Putamen (tissue), 1 donor: ENCODE data around the gene SOX3.

Experiments
- DNase-seq: peaks from one replicate; pipeline ENCODE4 v3.0.0-alpha.2; 2016; ENCODE audit warnings: low spot score

Gene SOX3

DNA sequence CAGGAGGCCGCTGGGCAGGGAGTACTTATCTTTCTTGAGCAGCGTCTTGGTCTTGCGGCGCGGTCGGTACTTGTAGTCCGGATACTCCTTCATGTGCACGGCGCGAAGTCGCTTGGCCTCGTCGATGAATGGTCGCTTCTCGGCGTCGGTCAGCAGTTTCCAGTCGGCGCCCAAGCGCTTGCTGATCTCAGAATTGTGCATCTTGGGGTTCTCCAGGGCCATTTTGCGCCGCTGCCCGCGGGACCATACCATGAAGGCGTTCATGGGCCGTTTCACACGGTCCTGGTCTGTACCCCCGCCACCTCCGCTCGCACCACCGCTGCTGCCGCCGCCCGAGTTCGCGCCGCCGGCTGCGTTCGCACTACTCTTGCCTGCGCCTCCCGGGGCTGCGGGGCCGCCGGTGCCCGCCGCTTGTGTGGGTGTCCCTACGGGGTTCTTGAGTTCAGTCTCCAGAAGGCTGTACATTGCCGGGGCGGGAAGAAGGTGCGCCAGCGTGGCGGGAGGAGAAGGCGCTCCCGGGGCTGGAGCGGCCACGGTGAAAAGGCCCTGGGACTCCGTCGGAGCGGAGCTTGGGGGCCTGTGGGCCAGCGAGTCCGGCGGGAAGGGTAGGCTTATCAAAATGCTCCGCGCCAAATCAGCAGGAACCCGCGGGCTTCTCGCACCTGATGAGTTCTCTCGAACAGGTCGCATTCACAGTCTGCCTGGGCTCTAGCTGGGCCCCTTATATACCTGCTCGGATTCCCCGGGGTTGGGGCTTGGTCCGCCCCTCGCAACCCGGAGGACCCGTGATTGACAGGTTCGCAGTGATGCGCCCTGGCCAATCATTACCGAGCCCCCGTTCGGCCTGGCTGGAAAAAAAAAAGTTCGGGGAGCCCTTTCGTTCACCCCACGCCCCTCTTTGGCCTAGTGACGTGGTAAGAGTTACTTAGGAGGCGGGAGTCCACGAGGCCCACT is at the start of gene SOX3:
SOX3 (minus strand) TSS at position 699 of the 954 bp plus-strand sequence; CDS start at position 690, 9 bp downstream.
- no peak for DNase-seq

DNA sequence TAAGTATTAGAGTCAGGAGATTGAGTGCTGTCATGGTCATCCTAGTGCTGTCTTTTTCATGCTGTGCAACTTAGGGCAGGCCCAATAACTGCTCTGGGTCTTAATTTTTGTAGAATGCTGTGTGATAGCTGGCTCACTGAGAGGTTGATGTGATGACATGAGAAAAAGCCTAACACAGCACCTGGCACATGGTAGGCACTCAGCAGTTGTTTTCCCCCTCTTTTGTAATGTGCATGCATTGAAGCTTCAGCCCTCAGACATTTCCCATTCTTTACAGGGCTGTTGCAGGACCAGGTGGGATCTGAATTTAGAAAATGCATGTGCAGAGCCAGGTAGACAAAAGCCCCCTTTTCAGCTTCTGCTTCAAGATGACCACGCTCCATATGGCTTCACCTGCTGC is 44.1 kb upstream of the SOX3 start:
- DNase-seq = no peak

DNA sequence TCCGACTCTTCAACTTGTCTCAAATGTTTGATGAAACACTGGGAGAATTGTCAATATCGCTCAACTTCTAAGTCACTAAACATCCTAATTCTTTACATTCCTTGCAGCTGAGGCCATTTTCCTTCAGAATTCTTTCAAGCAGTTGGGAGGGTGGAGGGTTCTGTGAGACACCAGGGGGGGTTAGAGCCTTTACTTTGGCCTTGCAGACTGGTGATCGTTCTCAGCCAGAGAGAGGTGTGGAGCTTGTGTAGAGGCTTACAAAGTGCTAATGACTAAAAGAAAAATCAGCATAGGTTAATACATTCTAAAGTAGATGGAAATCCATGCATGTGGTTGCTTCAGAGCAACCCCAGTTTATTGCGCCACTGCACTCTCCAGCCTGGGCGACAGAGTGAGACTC is 21.3 kb upstream of the SOX3 start:
- DNase-seq = no peak

DNA sequence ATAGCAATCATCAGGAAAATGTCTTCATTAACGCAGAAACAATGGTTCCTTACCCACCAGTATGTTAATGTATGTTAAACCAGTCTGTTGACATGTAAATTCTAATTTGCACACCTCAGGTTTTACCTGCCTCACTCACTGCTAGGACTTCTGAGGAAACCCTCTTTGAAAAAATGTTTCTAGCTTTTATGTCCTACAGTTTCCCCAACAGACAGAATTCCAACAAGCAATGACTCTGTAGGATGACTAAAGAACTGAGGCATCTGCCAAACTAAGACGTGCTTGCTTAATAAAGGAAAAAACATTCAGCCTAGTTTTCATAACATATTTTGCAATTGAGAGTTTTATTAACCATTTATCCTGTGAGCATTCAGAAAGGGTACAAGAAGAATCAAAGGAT is 20.6 kb upstream of the SOX3 start:
- no peak for DNase-seq

DNA sequence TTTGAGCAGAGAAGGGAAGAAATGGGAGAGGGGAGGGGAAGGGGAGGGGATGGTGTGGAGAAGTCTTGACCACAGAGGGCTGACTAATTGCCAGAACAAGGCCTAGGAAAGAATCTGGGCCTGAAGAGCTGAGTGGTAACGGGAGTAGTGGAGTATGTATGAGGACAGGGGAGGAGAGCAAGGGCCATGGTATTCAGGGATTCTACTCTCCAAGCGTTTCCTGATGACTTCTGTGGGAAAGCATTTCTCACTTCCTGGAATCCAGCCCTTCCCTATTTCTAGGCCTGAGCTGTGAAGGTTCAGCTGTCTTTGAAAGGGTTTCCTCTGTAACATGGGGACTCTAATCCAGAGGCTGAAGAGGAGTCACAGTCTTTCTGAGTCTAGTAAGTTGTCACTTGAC is 19.7 kb upstream of the SOX3 start:
- no peak for DNase-seq

GRCh38 chrX:140521393-140521792 is 16.5 kb upstream of the SOX3 start:
- no peak for DNase-seq

GRCh38 chrX:140514554-140514953 is 9.7 kb upstream of the SOX3 start:
- DNase-seq = no peak

- no peak for DNase-seq
Observed at GRCh38 chrX:140510895-140511295, 6.0 kb upstream of the SOX3 start.

DNA sequence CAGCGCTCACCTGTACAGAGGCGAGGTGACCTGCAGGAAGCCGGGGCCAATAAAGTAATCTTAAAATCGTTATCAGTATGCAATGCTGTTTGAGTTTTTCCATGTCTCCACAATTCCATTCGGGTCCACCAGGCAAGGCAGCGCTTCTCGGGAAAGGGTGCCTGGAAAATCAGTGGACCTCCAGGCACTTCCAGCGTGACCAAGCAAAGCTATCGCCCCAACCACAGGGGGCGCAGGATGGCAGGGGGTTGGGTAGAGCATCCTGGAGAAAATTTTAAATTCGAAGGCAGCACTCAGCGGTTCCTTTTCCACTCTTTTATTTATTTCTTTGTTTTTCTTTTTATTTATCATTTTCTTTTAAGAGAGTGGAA is 5.4 kb upstream of the SOX3 start:
- DNase-seq = no peak

DNA sequence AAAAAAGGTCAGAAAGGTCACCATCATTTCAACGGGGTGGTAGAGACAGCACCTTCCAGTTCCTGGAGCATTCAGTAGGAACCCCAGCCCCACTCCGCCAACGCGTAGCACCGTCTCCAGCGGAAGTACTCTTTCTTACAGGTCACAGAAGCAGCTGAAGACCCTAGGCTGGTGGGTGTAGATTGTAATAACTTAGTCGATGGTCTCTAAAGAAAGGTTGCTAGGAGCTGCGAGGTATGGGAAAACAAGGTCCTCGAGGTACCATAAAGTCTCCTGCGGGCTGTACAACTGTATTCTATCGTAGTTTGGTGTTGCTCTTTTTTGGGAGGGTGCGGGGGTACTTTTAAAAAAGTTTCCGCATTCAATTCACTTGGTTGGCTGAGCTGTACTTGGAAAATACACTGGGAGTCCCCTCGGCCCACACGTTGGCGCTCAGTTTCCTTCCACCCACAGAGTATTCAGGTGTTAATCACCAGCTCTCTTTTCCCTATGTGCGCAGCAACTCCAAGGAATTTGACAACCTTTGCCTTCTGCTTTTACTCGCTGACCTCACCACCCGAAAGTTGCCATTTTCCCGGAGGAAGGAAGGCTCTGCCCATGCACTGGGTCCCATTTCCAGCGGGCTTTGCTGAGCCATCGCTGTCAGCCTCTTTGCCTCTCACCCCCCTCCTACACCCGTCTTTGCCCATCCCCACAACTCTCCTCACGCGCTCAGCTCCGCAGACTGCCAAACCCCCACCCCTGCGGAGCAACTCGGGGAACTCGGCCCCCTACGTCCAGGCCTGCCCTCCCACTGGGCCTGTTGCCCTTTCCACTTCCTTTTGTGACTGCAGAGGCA is 4.8 kb upstream of the SOX3 start:
- DNase-seq = no peak

DNA sequence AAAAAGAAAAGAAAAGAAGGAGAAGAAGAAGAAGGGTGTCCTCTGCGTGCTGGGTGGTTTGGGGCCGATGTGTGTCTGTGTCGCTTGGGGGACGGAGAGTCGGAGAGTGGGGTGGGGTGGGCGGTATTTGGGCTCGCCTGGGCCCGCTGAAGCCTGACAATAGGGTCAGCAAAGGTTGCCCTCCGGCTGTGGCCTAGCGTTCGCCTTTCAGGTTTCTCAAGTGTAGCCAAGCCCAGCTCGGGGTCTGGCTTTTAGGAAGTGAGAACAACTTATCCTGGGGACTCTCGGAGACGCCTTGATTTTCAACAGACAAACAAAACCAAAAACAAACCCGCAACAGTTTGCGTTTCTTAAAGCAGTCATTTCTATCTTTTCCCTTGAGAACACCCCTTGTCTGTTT is 4.1 kb upstream of the SOX3 start:
- no peak for DNase-seq

DNA sequence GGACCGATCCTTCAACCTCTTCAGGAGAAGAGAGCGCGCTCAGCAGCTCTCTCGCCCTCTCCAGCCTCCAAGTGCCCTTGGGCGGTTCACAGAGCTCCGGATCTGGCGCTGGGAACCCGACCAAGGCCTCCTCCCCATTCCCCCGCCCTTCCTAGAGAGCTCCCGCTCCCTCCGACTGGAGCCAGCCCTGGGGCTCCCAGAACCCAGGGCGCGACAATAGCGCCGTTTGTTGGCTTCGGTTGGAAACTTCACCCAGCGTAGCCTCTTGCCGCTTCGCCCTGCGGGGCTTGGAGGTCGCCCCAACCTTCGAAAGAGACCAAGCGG is 3.1 kb upstream of the SOX3 start:
- peak; percentile 6 for DNase-seq

GRCh38 chrX:140507223-140507981 is 2.5 kb upstream of the SOX3 start:
- no peak for DNase-seq

DNA sequence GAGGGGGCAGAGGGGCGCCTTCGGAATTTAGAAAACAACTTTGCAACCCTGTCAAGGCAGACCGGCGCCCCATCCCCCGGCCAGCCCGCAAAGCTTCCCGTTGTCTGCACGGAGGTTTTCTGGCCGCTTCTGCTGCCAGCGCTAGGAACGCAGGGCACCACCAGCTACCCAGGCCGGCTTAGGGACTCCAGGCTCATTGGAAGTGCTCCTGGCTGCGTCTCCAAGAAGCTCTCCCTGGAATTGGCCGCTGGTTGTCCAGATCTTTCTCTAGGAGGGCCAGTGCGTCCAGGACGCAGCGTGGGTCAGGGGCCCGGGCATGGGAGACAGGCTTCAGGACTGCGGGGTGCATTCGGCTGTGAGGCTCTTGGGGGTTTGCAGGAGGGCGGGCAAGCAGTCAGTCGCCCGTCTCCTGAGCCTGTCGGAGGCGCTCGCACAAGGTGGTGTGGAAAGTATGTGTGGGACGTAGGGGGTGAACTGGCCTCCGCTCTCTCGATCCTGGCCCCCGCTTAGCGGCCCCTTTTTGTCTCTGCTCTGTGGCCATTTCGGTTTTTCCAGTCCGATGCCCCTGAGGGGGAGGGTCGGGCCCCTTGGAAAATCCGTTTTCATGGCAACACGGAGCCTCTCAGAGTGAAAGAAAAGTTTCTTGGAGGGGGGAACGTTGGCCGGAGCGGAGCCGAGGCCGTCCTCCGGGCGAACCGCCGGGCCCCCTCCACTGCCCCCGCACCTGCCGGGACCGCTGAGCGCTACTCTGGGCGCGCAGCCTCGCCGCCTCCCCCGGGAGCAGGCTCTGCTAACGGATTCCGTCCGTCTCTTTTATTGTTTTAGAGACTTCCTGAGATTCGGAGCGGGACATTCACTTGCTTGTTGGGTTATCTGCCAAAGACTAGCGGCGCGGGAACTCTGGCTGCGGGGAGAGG is 810 bp upstream of the SOX3 start:
- DNase-seq = no peak

DNA sequence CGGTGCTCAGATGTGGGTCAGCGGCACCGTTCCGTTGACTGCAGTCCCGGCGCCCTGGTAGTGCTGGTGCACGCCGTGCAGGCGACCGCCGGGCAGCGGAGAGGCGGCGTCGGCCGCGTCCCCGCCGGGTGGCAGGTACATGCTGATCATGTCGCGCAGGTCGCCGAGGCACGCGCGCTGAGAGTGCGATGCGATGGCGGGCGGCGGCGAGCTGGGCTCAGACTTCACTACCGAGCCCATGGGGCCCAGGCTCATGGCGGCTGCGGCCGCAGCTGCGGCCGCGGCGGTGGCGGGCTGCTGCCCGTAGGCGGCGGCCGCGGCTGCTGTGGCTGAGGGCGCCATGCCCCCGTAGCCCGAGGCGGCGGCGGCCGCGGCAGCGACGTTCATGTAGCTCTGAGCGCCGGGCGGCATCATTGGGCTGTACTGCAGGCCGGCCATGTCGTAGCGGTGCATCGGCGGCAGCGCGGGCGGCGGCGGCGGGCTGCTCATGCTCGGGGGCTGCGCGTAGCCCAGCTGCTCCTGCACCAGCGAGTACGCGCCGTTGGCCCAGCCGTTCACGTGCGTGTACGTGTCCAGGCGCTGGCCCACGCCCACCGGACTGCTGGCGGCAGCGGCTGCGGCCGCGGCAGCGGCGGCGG is 1.0 kb downstream of the SOX3 start:
- DNase-seq = peak; percentile 28

DNA sequence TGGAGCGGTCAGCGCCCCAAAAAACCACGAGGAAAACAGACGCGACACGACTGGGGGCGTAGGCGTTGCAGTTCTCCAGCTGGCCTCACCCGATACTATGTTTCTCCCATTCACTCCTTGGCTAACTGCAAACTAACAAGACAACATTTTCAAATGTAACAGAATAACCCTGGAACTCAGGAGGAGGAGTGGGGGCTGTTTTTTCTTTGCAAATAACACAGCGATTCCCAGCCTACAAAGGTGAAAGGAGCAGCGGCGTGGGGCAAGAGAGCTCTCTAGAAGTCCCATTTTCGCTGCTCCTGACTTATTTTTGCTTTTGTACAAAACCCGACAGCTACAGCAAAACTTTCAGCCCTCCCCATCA is 1.6 kb downstream of the SOX3 start:
- DNase-seq = peak; percentile 3

DNA sequence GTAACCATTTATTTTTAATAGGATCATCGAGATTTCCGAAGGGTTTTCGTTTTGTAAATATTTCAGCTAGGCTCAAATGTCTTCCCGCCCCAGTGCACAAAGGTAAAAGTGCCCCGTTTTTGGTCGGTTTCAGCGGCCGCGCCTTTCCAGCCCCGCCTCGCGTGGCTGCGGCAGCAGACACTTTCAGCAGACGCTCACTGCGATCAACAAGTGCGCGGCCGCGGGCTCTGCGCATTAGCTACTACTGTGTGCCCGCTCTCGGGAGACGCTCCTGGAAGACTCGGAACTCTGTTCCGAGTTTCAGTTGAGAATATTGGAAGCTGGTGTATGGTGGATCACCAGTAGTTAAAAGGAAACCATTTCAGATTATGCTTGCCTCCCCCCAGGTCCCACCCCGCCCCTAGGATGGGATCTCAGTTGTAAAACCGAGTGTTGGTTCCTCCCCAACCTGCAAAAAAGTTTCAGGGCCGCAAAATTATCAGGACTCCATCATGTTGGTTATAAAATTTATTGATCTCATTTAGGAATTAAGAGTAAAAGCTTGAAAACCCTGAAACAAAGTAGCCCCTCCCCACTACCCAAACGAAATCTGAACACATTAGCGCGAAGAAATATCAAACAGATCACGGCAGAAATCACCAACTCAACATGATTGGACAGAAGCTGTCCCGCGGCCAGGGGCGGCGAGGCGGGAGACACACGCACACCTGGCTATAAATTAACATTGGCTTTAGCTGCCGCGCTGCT is 2.2 kb downstream of the SOX3 start:
- no peak for DNase-seq

DNA sequence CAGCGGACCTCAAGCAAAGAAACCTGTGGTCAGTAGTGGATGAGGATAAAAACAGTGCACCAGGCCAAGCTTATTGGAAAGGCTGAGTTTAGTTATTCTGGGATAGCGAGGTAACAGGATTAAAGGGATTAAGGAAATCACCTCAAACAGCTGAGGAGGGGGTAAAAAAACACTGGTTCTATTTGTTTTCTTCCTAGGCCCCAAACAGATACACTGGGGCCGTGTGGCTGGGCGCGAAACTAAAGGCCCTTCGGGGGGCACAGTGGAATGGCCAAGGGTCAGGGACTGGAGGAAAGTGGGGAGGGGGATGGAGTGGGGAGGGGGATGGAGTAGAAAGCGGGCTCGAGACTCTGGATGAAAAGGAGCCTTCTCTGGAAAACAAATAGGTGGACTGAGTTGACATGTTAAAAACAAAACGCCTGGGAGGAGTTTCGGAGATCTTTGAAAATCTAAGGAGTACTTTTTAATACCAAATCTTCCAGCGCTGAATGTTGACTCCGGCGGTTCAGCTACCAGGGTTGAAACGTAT is 2.9 kb downstream of the SOX3 start:
- DNase-seq = no peak

DNA sequence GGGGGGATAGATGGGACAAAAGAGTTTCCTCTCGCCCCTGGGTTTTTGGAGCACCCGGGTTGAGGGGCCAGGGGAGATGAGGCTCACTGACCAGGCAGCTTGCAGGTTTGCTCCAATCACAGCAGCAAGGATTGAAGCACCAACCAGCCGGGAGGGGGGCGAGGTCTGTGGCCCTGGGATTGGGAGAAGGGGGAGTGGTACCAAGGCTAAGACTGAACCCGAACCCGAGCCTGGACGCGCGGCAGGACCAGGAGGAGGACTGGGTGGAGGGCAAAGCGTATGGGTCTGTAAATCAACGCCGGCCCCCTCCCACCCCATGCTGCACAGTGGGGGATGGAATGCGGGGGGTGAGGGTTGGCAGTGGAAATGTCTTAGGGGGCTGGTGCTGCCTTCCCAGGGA is 3.5 kb downstream of the SOX3 start:
- DNase-seq = no peak

- DNase-seq = no peak
Observed at GRCh38 chrX:140500441-140500840, 4.4 kb downstream of the SOX3 start.
